ENCODE results near the gene SYK.

Gene SYK

DNA sequence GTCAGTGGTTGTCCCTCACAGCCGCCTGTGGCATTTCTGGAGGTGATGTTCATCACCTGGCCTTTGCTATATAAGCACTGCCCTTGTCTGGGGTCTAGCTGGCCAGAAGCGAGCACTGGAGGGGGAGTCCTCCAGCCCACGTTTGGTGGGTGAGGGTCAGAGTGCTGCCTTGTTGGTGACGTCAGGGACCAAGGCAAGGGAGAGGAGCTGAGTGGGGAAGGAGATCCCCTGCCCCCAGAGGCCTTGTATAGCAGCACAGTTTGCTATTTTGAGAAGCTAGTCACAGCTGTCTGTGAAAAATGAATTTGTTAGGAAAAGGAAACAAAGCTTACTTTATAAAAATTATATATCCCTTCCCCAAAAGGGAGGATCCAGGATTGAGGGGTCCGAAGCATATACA lies 49.8 kb downstream of the SYK start:
- no peak for DNase-seq (ENCODE audit: low read depth)

DNA sequence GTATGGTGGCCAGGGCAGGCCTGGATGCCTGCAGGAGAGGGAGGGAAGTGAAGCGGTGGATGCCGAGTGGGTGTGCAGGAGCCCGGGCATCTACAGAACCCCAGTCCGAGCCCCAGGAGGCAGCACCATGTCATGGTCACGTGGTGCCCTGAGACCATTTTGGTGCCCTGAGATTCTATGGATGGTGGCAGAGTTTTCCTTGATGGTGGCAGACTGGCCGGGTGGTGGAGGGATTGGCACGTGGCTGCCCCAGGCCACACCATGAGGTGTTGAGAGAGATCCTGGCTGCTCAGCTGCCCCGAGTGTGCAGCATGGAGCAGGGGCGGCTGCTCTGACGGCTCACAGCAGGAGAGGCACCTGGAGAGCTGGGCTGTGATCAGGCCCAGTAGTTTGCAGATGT lies 52.3 kb downstream of the SYK start:
- no peak for DNase-seq (ENCODE audit: low read depth)

DNA sequence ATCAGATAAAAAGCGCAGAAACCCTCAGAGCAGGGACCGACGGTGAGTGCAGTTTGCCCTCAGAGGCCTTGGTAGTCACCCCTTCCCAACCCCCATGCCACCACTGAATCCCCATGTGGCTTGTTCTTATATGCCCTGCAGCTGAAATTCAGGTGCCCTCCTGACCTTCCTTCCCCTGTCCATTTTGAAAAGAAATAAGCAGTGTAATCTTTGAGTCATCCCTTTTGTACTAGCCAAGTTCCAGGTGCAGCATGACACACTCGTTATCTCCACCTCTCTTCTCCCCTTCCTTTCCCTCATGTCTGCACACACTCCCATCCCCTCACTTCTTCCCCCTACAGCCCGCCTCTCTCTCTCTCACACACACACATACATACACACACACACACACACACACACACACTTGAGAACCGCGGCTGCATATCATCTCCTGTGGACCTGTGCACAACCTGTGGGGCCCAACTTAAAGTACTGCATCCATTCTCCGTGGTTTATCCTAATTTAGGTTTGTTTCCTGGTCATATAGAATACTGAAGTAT lies 53.1 kb downstream of the SYK start:
- no peak for DNase-seq (ENCODE audit: low read depth)

DNA sequence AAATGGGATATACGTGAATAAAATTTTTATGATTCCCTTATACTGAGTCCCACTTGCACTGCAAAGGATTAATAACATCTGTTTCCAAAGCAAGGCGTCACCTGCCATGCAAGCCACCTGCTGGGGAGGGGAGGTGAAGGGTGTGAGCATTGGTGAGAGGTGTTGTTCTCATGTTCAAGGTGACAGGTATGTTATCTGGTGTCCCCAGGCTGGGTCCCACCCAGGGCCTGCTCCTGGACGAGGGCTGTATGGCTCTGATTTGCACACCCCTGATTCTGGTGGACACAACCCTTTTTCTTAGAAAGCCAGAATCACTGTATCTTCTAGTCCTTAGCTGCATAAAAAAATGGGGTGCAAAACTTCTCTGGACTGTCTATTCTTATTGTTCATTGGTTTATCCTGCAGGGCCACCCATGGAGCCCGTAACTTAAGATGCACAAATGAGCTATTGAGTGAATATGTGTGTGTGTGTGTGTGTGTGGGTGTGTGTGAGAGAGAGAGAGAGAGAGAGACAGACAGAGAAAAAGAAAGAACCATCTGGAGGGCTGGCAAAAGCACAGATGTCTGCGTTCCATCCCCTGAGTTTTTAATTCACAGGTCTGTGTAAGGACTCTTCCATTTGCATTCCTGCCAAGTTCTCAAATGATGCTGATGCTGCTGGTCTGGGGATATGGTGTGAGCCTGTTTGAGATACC lies 53.7 kb downstream of the SYK start:
- DNase-seq (ENCODE audit: low read depth), result no peak

DNA sequence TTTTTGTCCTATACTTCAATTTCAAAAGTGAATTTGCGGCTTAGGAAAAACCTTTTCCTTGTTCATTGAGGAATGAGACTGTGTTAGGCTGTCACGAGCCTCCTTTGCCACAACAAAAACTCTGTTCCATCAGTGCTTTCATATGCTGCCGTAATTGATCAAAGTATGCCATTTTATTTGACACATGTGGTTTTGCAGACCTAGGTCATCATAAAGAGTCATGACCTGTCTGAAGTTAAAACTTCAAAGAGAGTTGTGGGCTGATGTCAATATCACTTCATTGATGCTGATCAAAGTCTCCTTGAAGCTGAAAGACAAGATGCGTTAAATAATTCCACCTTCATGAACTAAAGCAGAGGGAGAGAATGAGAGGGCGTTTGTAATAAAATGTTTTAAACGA lies 55.5 kb downstream of the SYK start:
- no peak for DNase-seq (ENCODE audit: low read depth)

- DNase-seq (ENCODE audit: low read depth), result no peak
Observed at GRCh38 chr9:90857855-90858254, 56.2 kb downstream of the SYK start.

DNA sequence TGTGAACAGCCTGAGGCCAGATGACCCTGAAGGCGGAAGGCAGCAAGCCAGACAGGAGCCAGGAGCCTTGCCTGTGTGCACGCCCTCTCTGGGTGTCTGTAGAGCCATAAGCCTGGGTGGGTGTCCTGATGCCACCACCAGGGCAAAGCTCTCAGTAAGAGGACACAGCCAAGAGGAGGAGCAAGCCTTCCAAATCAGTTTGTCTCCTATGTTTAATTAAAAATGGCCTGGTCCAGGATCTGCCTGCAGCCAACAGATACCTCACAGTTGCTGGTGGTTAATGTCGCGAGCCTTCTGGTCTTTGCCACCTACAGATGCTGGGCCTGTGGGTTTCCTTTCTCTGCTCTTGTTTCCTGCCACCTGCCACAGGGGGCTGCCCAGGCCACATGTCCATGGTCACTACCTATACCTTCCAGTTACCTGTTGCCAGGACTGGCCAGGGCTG lies 56.9 kb downstream of the SYK start:
- no peak for DNase-seq (ENCODE audit: low read depth)

DNA sequence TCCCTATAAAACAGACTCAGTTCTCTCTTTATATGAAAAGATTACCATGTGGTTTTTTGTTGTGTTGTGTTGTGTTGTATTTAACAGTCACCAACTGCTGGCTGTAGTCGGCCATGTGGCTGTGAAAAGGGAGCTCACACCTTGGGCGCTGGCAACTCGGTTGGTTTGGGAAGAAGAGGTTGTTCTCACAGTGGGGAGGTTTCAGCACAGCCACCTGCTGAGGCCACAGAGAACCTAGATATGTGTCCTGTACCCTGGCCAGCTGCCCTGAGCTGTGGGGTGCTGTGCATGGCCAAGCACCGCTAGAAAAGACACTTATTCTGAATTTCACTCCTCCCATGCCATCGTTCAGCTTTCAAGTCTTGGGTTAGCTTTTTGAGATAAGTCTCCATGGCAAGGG lies 58.8 kb downstream of the SYK start:
- DNase-seq (ENCODE audit: low read depth), result no peak

DNA sequence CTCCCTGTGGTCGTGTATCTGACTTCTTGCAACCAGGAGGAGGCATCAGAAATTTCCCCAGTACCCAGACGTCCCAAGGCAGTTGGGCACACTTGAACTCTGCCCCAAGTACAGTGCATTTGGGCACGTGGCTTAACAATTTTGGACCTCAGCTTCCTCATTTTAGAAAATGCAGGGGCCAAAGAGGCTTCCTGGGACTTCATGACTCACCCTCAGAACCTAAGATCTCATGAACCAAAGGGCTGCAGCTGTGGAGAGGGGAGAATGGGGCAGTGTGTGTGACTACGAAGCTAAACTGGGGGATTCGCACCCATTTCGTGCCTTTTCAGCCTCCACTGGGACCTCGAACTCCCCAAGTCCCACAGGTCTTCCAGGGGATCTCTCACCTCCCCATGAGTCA lies 59.2 kb downstream of the SYK start:
- no peak for DNase-seq (ENCODE audit: low read depth)

DNA sequence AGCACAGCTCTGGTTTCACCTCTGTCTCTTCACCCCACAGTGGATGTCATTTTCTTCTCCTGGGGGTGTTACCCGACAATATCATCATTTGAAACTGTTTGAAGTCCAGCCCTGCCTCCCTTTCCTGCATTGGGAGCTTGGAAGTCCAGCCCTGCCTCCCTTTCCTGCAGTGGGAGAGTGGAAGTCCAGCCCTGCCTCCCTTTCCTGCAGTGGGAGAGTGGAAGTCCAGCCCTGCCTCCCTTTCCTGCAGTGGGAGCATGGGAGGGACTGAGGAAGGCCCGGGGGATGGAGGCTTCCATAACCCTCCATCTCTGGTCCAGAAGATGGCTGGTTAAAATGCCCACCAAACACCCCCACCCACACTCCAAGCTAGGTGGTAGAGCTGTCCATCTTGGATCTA lies 59.8 kb downstream of the SYK start:
- no peak for DNase-seq (ENCODE audit: low read depth)

GRCh38 chr9:90861826-90862740 lies 60.5 kb downstream of the SYK start:
- DNase-seq (ENCODE audit: low read depth), result no peak

GRCh38 chr9:90864779-90865178 lies 63.2 kb downstream of the SYK start:
- DNase-seq (ENCODE audit: low read depth), result no peak

DNA sequence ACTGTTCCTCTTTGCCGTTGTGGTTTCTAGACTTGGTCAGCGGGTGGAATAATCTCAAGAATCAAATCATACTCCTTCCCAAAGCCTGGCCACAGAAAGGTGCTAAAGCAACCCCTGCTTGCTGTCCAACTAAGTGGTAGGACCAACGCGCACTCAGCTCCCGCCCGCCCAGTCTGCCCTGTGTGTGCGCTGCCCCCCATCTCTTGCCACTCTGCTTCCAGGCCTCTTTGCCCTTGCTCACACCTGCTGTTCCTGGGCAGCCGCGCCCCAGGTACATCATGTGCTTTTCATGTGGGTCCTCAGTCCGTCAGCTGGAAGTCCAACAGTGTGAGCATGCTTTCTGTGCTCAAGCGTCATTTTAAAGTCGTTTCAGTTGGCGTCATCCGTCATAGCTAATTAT lies 65.5 kb downstream of the SYK start:
- no peak for DNase-seq (ENCODE audit: low read depth)

DNA sequence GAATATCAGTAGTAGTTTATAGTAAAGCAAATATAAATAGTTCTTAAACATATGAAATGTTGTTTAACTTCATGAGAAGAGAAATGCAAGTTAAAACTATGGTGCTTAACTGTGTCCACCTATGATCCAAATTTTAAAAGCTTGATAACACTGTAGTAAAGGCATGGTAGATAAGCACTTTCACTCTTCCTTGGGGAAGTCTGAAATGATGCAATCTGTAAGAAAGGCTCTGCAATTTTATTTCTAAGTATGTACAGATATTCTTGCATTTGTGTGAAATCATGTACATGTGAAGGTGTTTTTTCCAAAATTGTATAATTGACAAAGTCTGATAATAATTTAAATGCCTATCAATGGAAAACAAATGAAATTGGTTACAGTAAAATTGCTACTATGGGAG lies 66.9 kb downstream of the SYK start:
- no peak for DNase-seq (ENCODE audit: low read depth)

GRCh38 chr9:90869361-90869760 lies 67.7 kb downstream of the SYK start:
- DNase-seq (ENCODE audit: low read depth), result no peak

GRCh38 chr9:90870621-90871326 lies 69.2 kb downstream of the SYK start:
- no peak for DNase-seq (ENCODE audit: low read depth)

- DNase-seq (ENCODE audit: low read depth), result no peak
Observed at GRCh38 chr9:90871327-90871935, 69.8 kb downstream of the SYK start.

- DNase-seq (ENCODE audit: low read depth), result no peak
Observed at GRCh38 chr9:90872835-90873294, 71.2 kb downstream of the SYK start.

GRCh38 chr9:90873422-90873821 lies 71.8 kb downstream of the SYK start:
- DNase-seq (ENCODE audit: low read depth), result no peak

DNA sequence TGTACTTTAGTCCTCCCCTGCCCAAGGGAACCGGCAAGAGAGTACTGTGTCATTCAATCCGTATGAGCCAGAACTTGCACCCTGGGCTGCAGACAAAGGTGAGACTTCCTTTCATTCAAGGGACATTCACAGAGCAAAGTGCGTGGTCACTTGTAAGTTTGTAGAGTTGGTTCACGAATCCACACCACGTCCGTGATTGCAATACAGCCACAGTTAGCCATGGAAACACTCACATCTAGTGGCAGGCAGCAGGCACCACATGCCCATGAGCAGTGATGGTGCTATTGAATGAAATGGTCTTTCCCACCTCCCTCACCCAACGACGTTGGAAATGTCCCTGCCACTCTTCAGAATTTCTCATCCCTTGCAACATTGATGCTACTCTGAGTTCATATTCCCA lies 72.6 kb downstream of the SYK start:
- no peak for DNase-seq (ENCODE audit: low read depth)

GRCh38 chr9:90878562-90878961 lies 76.9 kb downstream of the SYK start:
- DNase-seq (ENCODE audit: low read depth), result no peak

- no peak for DNase-seq (ENCODE audit: low read depth)
Observed at GRCh38 chr9:90880066-90880465, 78.4 kb downstream of the SYK start.
